GM19240 (cell line): ENCODE data around the gene RBMX.
"Not testable (repeated sequence)": the region's sequence is repeated elsewhere in the genome, so short reads cannot be mapped to it uniquely, and the experiment has no call there.

Source experiments
- DNase-seq: peaks from one replicate; pipeline ENCODE4 v3.0.0; 2011; ENCODE audit warnings: low spot score; ENCODE audit not compliant: insufficient read length

The RBMX gene

DNA sequence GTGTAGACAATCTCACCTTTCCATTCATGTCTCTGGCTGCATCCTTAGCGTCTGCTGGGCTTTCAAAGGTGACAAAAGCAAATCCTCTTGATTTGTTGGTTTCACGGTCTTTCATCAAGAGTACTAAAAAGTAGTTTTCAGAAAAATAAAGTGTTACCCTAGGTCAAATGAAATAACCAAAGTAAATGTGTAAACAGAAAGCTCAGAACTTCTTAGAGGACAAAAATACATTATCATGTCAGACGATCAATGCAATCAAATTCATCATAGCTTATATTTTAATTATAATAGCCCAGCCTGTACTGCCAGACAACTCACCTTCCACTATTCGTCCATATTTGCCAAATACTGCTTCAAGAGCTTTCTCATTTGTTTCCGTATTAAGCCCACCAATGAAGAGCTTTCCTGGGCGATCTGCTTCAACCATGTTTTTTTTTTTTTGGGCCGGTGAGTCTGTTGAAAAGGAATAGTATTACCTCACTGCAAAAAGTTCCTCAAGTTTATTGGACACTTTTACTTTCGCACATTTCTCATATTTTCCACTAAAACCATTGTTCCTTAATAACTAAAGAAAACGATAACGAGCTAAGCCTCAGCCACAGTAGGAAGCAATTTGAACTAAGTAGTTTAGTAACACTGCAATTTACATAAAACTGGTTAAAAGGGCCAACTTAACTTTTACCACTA, 1.4 kb downstream of the RBMX start:
- DNase-seq, result no peak

DNA sequence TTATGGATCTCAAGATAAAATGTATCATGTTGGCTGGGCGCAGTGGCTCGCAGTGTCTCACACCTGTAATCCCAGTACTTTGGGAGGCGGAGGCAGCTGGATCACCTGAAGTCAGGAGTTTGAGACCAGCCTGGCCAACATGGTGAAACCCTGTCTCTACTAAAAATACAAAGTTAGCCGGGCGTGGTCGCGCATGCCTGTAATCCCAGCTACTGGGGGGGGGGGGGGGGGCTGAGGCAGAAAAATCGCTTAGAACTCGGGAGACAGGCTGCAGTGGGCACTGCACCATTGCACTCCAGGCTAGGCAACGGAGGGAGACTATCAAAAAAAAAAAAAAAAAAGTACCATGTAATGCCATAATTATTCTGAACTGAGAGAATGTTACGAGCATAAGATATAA, 2.1 kb downstream of the RBMX start:
- DNase-seq, result no peak

DNA sequence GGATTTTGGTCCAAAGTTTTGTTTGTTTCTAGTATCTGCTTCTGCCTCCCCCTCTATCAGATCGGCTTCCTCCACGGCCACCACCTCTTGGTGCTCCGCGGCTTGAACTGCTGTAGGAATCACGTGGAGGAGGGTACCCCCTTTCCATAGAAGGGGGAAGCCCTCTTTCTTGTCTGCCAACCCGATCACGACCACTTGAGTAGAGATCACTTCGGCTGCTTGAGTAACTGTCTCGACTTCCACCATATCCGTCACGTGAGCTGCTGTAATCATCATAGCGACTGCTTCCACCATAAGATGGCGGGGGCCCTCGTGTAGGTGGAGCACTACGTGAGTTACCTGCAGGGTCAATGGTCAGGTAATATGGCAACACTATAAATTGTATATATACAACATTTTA, 6.4 kb downstream of the RBMX start:
- not testable (repeated sequence) for DNase-seq

DNA sequence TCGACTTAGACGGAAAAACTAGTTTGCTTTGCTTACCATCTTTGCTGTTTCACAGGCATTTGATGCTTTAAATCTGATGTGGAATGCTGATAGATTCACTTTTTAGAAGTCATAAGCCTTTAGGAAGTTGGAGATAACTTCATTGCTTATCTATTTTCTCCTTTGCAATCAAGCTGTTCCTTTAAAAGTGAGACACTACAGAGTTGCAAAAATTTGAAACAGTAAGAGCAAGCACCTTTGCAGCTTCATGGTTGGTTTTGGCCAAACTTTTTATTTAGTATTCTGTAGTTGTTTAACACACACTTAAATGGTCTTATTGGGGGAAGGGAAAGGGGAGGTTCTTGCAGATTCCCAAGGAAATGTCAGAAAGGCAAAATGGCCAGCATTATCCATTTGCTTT, 7.3 kb downstream of the RBMX start:
- not testable (repeated sequence) for DNase-seq

DNA sequence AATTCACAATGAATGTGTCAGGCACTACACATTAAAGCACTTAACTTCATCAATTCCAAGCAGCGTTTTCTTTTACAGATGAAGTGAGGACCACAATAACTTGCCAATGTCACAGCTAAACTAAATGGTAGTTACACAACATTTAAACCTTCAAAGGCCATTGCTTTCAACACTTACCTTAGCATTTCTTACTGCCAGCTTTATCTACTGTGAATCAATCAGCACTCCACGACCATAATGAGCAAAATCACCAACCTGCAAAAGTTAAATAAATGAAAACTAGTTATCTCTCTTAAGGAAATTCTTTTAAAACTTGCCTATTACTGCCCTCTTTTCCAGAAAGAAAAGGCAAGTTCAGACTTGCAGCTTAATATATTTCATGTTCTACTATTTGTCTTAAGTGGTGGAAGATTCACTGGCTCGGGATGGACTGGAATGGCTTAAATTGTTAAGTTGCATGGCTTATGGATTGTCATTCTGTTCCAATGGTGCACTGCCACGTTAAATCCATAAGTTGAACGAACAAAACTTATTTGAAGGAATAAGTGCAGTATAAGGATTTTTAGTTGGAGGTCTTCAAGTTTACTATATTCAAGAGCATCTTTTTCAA, 8.3 kb downstream of the RBMX start:
- no peak for DNase-seq

DNA sequence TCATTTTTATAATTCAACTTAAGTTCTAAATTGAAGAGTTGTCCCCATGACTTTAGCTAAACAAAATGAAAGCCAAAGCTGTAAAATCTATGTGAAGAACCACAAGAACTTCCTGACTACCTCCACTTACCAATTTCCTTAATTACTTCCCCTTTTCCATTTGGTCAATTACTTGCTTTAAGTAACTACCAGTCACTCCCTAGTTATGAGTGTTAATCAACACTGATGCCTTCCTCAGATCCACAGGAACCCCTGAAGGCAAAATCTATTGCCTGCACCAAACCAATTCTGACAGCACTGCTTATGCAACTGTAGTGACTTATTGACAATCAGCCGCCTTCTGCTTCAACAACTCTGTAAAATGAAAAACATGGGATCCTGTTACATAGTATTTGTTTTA, 10.5 kb downstream of the RBMX start:
- DNase-seq, result no peak

DNA sequence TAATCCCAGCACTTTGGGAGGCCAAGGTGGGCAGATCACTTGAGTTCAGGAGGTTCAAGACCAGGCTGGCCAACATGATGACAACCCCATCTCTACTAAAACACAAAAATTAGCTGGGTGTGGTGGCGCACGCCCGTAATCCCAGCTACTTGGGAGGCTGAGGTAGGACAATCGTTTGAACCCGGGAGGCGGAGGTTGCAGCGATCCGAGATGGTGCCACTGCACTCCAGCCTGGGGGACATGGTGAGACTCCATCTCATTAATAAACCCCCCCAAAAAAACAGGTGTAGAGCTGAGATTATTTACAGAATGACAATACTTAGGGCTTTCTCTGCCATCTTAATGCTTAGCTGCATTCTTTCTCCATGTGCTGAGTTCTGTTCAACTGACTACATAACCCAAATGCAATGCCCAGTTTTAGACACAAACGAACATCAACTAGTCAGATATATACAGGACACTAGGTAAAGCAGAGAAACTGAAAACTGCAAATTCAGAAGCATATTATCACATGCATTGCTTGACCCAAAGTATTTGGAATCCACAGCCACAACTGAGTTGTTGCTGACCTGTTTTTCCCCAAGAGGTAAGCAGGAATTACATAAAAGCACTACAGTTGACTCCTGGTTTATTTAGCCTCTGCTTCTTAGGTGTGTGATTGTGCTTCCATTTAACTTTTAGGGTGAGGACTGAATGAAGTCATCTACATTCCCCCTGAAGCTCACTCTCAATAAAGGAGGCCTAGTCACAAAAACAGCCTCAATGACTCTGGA, 12.1 kb downstream of the RBMX start:
- no peak for DNase-seq

DNA sequence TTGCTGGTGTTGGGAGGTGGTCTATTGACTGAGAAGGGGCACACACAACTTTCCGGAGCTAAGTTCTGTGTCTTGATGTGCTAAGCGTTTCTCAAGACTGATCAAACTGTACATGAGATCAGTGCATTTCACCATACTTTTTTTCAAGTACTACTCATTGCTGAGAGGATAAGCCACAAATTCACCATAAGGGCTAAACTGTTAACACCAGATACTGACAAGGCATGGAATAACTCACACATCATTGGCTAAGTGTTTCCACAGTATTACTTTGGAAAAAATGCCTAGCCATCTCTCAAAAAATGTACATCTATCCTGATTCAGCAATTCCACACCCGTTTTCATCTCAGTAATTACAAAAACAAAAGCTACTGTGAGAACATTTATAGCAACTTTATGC, 13.0 kb downstream of the RBMX start:
- DNase-seq, result no peak

DNA sequence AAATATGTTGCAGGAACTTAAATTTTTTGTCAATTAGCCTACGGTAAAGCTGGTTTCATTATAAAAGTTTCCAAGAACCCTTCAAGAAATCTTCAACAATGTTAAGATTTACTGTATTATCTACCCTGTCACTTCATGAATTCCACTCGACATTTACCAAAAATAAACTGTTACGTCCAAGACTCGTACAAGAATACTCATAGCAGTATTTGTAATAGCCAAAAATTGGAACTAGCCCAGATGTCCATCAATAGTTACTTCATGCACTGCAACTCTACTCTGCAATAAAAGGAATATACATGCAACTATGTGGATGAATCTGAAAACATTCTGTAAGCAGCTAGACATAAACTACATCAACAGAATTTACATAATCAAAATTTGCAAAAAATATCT, 13.4 kb downstream of the RBMX start:
- DNase-seq, result no peak

DNA sequence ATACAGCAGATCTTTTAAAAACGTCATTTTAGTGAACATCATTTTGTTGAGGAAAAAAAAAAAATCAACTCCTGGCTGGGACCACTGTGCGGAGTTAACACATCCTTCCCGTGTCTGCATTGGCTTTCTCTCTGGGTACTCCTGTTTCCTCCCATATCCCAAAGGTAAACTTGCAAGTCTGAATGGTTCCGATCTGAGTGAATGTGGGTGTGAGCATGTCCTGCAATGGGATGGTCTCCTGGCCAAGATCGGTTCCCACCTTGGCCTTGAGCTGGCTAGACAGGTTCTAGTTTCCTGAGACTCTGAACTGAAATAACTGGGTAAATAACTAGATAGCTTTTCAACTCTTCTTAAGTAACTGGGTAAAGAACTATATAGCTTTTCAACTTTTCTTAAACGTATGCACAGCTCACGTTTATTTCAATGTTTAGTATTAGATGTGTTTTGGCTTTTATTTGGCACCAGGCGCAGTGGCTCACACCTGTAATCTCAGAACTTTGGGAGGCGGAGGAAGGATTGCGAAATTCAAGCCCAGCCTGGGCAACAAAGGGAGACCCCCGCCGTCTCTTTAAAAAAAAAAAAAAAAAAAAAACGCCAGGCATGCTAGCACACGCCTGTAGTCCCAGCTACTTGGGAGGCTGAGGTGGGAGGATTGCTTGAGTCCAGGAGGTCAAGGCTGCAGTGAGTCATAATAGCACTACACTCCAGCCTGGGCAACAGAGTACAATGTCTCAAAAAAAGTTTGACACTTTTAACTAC, 14.0 kb downstream of the RBMX start:
- no peak for DNase-seq

DNA sequence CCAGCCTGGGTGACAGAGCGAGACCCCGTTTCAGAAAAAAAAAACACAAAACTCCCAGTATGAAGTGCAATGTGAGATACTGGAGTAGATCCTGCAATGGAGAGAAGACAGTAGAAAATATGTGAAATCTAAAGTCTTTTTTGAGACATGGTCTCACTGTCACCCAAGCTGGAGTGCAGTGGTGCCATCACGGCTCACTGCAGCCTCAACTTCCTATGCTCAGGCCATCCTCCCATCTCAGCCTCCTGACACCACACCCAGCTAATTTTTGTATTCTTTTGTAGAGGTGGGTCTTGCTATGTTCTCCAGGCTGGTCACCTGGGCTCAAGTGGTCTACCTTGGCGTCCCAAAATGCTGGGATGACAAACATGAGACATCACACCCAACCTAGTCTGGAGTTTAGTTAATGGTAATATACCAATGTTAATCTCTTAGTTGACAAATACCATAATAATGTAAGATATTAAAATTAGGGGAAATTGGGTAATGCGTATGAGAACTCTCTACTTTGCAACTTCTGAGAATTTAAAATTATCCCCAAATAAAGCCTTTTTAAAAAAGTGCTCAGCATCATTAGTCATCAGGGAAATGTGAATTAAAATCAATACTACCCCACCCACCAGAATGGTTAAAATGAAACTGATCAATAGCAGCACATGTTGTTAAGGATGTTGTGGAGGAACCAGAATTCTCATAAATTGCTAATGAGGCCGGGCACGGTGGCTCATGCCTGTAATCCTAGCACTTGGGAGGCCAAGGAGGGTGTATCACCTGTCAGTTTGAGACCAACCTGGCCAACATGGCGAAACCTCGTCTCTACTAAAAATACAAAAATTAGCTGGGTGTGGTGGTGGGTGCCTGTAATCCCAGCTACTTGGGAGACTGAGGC, 15.0 kb downstream of the RBMX start:
- DNase-seq, result no peak

DNA sequence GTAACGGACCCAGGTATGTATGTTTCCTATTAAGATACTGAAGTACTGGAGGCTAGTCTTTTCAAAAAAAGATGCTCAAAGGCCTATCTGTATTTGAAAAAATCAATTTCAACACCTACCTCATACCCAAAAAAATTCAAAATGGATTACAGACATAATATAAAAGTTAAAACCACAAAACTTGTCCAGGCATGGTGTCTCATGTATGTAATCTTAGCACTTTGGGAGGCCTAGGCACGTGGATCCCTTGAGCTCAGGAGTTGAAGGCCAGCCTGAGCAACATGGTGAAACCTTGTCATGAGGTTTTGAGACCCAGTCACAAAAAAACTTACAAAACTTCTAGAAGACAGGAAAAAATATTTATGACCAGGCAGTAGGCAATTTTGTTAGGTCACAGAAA, 16.7 kb downstream of the RBMX start:
- no peak for DNase-seq

DNA sequence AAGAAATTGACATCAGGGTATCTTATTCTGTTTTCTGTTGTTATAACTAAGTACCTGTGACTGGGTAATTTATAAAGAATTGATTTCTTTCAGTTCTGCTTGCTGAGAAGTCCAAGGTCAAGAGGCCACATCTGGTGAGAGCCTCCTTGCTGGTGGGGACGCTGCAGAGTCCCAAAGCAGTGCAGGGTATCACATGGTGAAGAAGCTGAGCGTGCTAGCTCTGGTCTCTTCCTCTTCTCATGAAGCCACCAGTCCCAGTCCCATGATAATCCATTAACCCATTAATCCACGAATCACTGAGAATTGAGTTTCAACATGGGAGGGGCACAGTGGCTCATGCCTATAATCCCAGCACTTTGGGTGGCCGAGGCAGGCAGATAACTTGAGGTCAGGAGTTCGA, 18.0 kb downstream of the RBMX start:
- no peak for DNase-seq

DNA sequence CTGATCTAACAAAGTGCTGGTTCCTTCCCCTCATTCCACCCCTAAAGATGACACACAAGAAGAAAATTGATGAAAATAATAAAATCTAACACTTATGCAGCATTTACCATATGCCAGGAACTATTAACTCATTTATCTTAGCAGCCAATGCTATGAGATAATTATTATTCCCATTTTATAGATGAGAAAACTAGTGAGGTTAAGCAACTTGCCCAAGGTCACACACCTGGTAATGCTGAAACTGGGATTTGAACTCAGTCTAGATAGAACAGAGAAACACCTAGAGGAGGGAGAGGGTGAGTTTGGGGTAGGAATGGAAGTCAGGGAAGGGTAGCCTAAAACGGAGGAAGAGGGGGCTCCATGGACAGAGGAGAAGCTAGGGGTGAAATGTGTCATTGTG, 18.6 kb downstream of the RBMX start:
- DNase-seq, result no peak

DNA sequence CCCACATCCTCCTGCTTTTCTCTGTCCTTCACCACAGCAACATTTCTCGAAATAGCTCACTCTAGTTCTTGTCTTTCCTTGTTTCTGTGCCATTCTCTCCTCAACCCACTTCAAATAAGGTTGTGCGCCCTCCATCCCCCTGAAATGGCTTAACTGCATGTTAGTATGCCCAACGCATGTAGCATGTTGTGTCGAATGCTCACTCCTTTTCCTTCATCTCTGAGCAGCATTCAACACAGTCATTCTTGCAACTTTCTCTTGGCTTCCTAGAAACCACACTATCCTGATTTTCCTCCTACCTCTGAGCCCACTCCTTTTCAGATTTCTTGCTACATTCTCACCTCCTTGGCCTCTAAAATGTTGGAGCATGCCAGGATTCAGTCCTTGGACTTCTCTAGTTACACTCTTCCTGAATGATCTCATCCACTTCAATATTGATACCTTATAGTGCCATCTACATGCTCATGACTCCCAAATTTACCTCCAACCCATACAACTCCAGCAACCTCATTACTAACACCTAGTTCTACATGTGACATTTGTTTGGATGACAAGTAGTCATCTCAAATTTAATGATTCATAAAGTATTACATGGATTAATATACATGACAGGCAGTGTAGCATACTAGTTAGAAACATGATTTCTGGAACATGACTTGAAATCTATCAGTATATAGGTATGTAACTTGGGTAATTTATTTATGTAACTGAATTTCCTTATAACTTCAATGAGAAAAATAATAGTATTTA, 22.3 kb downstream of the RBMX start:
- no peak for DNase-seq

DNA sequence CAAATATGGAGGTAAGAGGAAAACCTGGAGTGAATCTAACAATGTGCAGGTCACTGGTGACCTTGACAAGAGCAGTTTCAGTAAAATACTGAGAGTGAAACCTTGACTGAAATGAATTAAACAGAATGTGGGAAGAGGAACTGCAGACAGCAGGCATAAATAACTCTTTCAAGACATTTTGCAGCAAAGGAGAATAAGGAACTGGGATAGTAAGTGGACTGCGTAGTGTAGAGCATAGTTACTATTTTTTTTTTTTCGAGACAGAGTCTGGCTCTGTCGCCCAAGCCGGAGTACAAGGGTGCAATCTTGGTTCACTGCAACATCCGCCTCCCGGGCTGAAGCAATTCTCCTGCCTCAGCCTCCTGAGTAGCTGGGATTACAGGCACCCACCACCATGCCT, 24.0 kb downstream of the RBMX start:
- no peak for DNase-seq

DNA sequence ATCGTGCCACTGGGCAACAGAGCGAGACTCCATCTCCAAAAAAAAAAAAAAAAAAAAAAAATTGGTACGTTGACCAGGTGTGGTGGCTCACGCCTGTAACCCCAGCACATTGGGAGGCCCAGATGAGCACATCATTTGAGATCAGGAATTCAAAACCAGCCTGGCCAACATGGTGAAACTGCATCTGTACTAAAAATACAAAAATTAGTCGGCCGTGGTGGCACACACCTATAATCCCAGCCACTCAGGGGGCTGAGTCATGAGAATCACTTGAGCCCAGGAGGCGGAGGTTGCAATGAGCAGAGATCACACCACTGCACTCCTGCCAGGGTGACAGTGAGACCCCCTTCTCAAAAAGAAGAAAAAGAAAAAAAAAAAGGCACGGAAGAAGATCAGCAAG, 24.5 kb downstream of the RBMX start:
- no peak for DNase-seq

DNA sequence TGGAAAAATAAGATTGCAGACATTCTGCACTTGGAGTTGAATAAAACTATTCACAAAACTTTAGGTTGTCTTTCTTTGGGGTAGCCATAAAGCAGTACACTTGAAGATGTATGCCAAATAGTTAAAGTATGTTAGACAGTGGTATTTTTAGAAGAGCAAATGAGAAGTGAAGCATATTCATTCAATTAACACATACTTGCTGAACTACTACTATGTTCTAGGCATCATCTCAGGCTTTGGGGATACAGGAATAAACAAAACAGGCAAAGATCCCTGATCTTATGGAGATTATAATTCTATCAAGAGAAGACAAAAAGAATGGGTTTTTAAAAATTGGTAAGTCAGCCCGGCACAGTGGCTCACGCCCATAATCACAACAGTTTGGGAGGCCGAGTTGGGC, 29.0 kb downstream of the RBMX start:
- DNase-seq, result no peak

DNA sequence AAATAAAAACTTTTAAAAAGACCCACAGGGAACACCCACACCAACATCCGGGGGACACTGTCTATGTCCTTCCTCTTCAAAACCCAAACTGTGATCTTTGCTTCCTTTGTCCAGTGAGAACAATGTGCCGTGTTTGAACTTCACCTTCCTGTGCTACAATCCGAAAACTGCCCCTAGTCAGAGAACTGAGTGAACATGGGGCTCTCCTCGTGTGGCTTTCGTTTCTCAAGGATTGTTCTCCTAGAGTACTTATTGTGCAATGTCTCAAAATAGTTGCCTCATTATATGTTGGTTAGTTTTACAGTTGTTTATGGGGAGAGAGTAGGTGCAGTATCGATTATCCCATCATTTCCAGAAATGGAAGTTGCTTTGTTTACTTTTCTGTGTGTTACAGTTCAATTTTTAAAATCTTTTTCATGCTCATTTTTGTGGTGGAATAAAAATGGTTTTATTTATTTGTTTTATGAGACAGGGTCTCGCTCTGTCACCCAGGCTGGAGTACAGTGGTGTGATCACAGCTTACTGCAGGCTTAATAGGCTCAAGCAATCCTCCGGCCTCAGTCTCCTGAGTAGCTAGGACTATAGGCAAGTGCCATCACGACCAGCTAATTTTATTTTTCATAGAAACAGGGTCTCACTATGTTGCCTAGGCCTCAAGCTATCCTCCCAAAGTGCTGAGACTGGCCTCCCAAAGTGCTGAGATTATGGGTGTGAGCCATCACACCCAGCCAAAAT, 29.9 kb downstream of the RBMX start:
- DNase-seq, result no peak

DNA sequence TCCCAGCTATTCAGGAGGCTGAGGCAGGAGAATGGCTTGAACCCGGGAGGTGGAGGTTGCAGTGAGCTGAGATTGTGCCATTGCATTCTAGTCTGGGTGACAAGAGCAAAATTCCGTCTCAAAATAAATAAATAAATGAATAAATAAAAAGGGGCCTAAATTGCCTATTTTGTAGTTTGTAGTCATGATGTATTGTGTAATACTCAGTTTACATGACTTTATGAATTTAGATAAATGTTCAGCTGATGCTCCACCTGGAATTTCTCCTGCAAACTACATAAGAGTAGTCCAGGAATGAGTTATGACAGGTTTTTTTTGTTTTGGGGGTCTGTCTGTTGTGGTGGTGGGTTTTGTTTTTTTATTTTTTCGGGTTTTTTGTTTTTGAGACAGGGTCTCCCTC, 31.1 kb downstream of the RBMX start:
- no peak for DNase-seq
